BLaER1 treated with 17β-estradiol and CSF1 and Interleukin-3, amounts not matched to agents 10 nM and 100 nM (cell line): ENCODE results near the gene CYFIP1.

ENCODE experiments used
- H3K27ac ChIP-seq, 11 experiments: shearing (Covaris generic); formaldehyde crosslinking; 2 replicates each; pipeline ENCODE4 v1.8.1; 2022
- H3K27me3 ChIP-seq, 11 experiments: shearing (Covaris generic); formaldehyde crosslinking; 2 replicates each; pipeline ENCODE4 v1.8.1; 2022
- H3K36me3 ChIP-seq, 11 experiments: shearing (Covaris generic); formaldehyde crosslinking; 2 replicates each; pipeline ENCODE4 v1.8.1; 2022
- H3K4me1 ChIP-seq, 10 experiments: shearing (Covaris generic); formaldehyde crosslinking; 2 replicates each; pipeline ENCODE4 v1.8.1; 2022
- H3K4me2 ChIP-seq, 11 experiments: shearing (Covaris generic); formaldehyde crosslinking; 2 replicates each; pipeline ENCODE4 v1.8.1; 2022
- H3K4me3 ChIP-seq, 10 experiments: shearing (Covaris generic); formaldehyde crosslinking; 2 replicates each; pipeline ENCODE4 v1.8.1; 2022
- H3K9ac ChIP-seq, 11 experiments: shearing (Covaris generic); formaldehyde crosslinking; 2 replicates each; pipeline ENCODE4 v1.8.1; 2022
- H3K9me3 ChIP-seq, 11 experiments: shearing (Covaris generic); formaldehyde crosslinking; replicated peaks in 1 of 11; 2 replicates each; pipeline ENCODE4 v1.8.1; 2022
- H4K20me1 ChIP-seq, 11 experiments: shearing (Covaris generic); formaldehyde crosslinking; 2 replicates each; pipeline ENCODE4 v1.8.1; 2022
- Cebpa-rat ChIP-seq, 11 experiments: shearing (Covaris generic); IDR thresholded peaks; 2 replicates each; pipeline ENCODE4 v1.8.1; 2022

The CYFIP1 gene

GRCh38 chr15:22866079-22866478, 114.1 kb downstream of the CYFIP1 start:
- Histone ChIP-seq H3K9me3 (no peaks in the 10 kb centered on the region), H3K36me3 (peaks cover 96 to 100% (median 99%) of the 10 kb centered on the region in 11 experiments), H3K27me3 (no peaks in the 10 kb centered on the region), H4K20me1 (peaks cover 56 to 97% (median 81%) of the 10 kb centered on the region in 11 experiments; a peak in 21 of 22 replicates), H3K9ac (no peak overlapping the region), H3K4me1 (no peaks in the 10 kb centered on the region; a peak in 1 of 20 replicates), H3K27ac (no peak overlapping the region), H3K4me2 (no peak overlapping the region), H3K4me3 (no peak overlapping the region)
- no peak for TF ChIP-seq Cebpa-rat (IDR thresholded peaks at IDR 0.05)

- Histone ChIP-seq H3K9me3 (no peaks in the 10 kb centered on the region), H3K4me2 (no peak overlapping the region), H3K27me3 (no peaks in the 10 kb centered on the region), H3K27ac (no peak overlapping the region), H3K9ac (no peak overlapping the region), H3K4me1 (no peaks in the 10 kb centered on the region), H4K20me1 (peaks cover 61 to 99% (median 90%) of the 10 kb centered on the region in 11 experiments; a peak in 21 of 22 replicates), H3K36me3 (peaks cover 96 to 100% (median 99%) of the 10 kb centered on the region in 11 experiments), H3K4me3 (no peak overlapping the region)
- no peak for TF ChIP-seq Cebpa-rat (IDR thresholded peaks at IDR 0.05)
Observed at GRCh38 chr15:22863356-22863755, 116.8 kb downstream of the CYFIP1 start.

- Histone ChIP-seq H3K9ac (no peak overlapping the region), H4K20me1 (peaks cover 52 to 97% (median 84%) of the 10 kb centered on the region in 11 experiments; a peak in 21 of 22 replicates), H3K4me2 (no peak overlapping the region), H3K27ac (no peak overlapping the region), H3K4me3 (no peak overlapping the region), H3K27me3 (no peaks in the 10 kb centered on the region), H3K4me1 (no peaks in the 10 kb centered on the region), H3K36me3 (peaks cover 91 to 100% (median 99%) of the 10 kb centered on the region in 11 experiments), H3K9me3 (no peaks in the 10 kb centered on the region)
- TF ChIP-seq Cebpa-rat (IDR thresholded peaks at IDR 0.05), result no peak
Observed at GRCh38 chr15:22861161-22861560, 119.0 kb downstream of the CYFIP1 start.

GRCh38 chr15:22856659-22857058, 123.5 kb downstream of the CYFIP1 start:
- Histone ChIP-seq H3K9me3 (no peaks in the 10 kb centered on the region), H3K4me2 (no peak overlapping the region), H3K27me3 (no peaks in the 10 kb centered on the region), H3K9ac (no peak overlapping the region), H3K4me3 (no peak overlapping the region), H3K36me3 (peaks cover 92 to 100% (median 99%) of the 10 kb centered on the region in 11 experiments), H3K4me1 (no peaks in the 10 kb centered on the region), H3K27ac (no peak overlapping the region), H4K20me1 (peaks cover 18 to 94% (median 78%) of the 10 kb centered on the region in 11 experiments; a peak in 20 of 22 replicates)
- TF ChIP-seq Cebpa-rat (IDR thresholded peaks at IDR 0.05), result no peak

GRCh38 chr15:22855791-22856190, 124.4 kb downstream of the CYFIP1 start:
- no peaks in the 10 kb centered on the region for H3K4me1 ChIP-seq
- TF ChIP-seq Cebpa-rat (IDR thresholded peaks at IDR 0.05), result no peak
- H3K4me2 ChIP-seq, result no peak overlapping the region
- H3K36me3 ChIP-seq, result peaks cover 90 to 100% (median 99%) of the 10 kb centered on the region in 11 experiments
- H4K20me1 ChIP-seq, result peaks cover 18 to 94% (median 78%) of the 10 kb centered on the region in 11 experiments; a peak in 21 of 22 replicates
- no peak overlapping the region for H3K9ac ChIP-seq
- H3K4me3 ChIP-seq, result no peak overlapping the region
- H3K27ac ChIP-seq, result no peak overlapping the region
- no peaks in the 10 kb centered on the region for H3K9me3 ChIP-seq
- H3K27me3 ChIP-seq, result no peaks in the 10 kb centered on the region

- Histone ChIP-seq H3K4me2 (no peak overlapping the region), H3K4me3 (no peak overlapping the region), H3K9ac (no peak overlapping the region), H3K9me3 (no peaks in the 10 kb centered on the region), H3K27me3 (no peaks in the 10 kb centered on the region), H3K4me1 (peaks cover 0 to 15% (median 0%) of the 10 kb centered on the region in 10 experiments; a peak in 5 of 20 replicates), H3K27ac (no peak overlapping the region), H4K20me1 (peaks cover 49 to 95% (median 89%) of the 10 kb centered on the region in 11 experiments), H3K36me3 (peaks cover 91 to 100% (median 99%) of the 10 kb centered on the region in 11 experiments)
- no peak for TF ChIP-seq Cebpa-rat (IDR thresholded peaks at IDR 0.05)
Observed at GRCh38 chr15:22851513-22851912, 128.7 kb downstream of the CYFIP1 start.

- Histone ChIP-seq H3K27ac (no peak overlapping the region), H3K4me1 (peaks cover 0 to 15% (median 0%) of the 10 kb centered on the region in 10 experiments; a peak in 5 of 20 replicates), H4K20me1 (peaks cover 64 to 97% (median 91%) of the 10 kb centered on the region in 11 experiments), H3K4me3 (no peak overlapping the region), H3K36me3 (peaks cover 94 to 100% (median 99%) of the 10 kb centered on the region in 11 experiments), H3K9ac (no peak overlapping the region), H3K4me2 (0 out of 22 replicates have a peak overlapping the region, but pooled peaks of 1 of the 11 experiments have one; percentile 20), H3K27me3 (no peaks in the 10 kb centered on the region), H3K9me3 (no peaks in the 10 kb centered on the region)
- TF ChIP-seq Cebpa-rat (IDR thresholded peaks at IDR 0.05), result no peak
Observed at GRCh38 chr15:22850055-22850454, 130.1 kb downstream of the CYFIP1 start.

- Histone ChIP-seq H3K4me2 (no peak overlapping the region), H3K4me3 (no peak overlapping the region), H3K4me1 (peaks cover 12 to 45% (median 27%) of the 10 kb centered on the region in 10 experiments), H3K9me3 (no peaks in the 10 kb centered on the region), H3K27me3 (no peaks in the 10 kb centered on the region), H4K20me1 (peaks cover 100% of the 10 kb centered on the region in 11 experiments), H3K36me3 (peaks cover 88 to 100% (median 99%) of the 10 kb centered on the region in 11 experiments), H3K9ac (no peak overlapping the region), H3K27ac (no peak overlapping the region)
- no peak for TF ChIP-seq Cebpa-rat (IDR thresholded peaks at IDR 0.05)
Observed at GRCh38 chr15:22846073-22846472, 134.1 kb downstream of the CYFIP1 start.

GRCh38 chr15:22845289-22845900, 134.8 kb downstream of the CYFIP1 start:
- no peak overlapping the region for H3K27ac ChIP-seq
- no peak for TF ChIP-seq Cebpa-rat (IDR thresholded peaks at IDR 0.05)
- H3K4me2 ChIP-seq, result no peak overlapping the region
- H3K9me3 ChIP-seq, result no peaks in the 10 kb centered on the region
- peak overlapping the region in 2 of 11 experiments; percentile 36 to 57; a peak in 2 of 22 replicates for H3K9ac ChIP-seq
- peaks cover 100% of the 10 kb centered on the region in 11 experiments for H4K20me1 ChIP-seq
- H3K36me3 ChIP-seq, result peaks cover 82 to 100% (median 97%) of the 10 kb centered on the region in 11 experiments
- H3K27me3 ChIP-seq, result no peaks in the 10 kb centered on the region
- no peak overlapping the region for H3K4me3 ChIP-seq
- H3K4me1 ChIP-seq, result peaks cover 16 to 52% (median 33%) of the 10 kb centered on the region in 10 experiments
